Bronchial epithelial cell (primary cell): ENCODE data around the gene SH3GLB1. TPM values are rescaled to one million over a fixed set of nuclear protein-coding genes. Genes with fewer than 3 reads are reported as not detected.

ENCODE experiments used
- DNase-seq: peaks from one replicate; pipeline ENCODE4 v3.0.0-alpha.2; 2010; ENCODE audit warnings: low read depth
- FAIRE-seq: peaks from 2 replicates; lab custom pipeline; 2011; peaks lifted over from hg19 to GRCh38; lab: Jason Lieb, UNC
- H3K27me3 ChIP-seq: 2 replicates; pipeline ENCODE4 v1.5.1; 2011; ENCODE audit warnings: low read length; ENCODE audit not compliant: control insufficient read depth, insufficient read depth
- H3K36me3 ChIP-seq: 2 replicates; pipeline ENCODE4 v1.5.1; 2011; ENCODE audit warnings: low read length; ENCODE audit not compliant: control insufficient read depth, insufficient read depth
- H3K4me3 ChIP-seq: 2 replicates; pipeline ENCODE4 v1.5.1; 2011; ENCODE audit warnings: mild to moderate bottlenecking, low read depth, low read length, control low read depth
- total RNA-seq: library from RNA; depleted of rRNA; stranded (reverse); fragments of >200 nt; gene quantifications from 2 replicates; pipeline ENCODE4 v1.2.1, GENCODE V29; 2014
- TF ChIP-seq, protein P1 (sequence below): IDR thresholded peaks from 2 replicates; pipeline ENCODE4 v1.5.1; 2011; ENCODE audit warnings: mild to moderate bottlenecking, moderate library complexity, low read length, control low read depth, inconsistent platforms; ENCODE audit not compliant: insufficient read depth, severe bottlenecking

The SH3GLB1 gene
- total RNA-seq, 1 donor from 2014 or later = 21.3 TPM

DNA sequence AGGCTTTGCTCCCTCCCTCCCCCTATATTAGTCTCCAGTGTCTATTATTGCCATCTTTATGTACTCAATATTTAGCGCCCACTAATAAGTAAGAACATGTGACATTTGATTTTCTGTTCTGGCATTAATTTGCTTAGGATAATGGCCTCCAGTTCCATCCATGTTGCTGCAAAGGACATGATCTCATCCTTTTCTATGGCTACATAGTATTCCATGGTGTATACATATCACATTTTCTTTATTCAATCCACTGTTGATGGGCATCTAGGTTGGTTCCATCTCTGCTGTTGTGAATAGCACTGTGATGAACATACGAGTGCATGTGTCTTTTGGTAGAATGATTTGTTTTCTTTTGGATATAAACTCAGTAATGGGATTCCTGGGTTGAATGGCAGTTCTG is 61.3 kb downstream of the SH3GLB1 start:
- H3K4me3 ChIP-seq = no peak overlapping the region
- DNase-seq (no peak), FAIRE-seq (no peak)
- H3K27me3 ChIP-seq = no peaks in the 10 kb centered on the region
- TF ChIP-seq, protein P1, sequence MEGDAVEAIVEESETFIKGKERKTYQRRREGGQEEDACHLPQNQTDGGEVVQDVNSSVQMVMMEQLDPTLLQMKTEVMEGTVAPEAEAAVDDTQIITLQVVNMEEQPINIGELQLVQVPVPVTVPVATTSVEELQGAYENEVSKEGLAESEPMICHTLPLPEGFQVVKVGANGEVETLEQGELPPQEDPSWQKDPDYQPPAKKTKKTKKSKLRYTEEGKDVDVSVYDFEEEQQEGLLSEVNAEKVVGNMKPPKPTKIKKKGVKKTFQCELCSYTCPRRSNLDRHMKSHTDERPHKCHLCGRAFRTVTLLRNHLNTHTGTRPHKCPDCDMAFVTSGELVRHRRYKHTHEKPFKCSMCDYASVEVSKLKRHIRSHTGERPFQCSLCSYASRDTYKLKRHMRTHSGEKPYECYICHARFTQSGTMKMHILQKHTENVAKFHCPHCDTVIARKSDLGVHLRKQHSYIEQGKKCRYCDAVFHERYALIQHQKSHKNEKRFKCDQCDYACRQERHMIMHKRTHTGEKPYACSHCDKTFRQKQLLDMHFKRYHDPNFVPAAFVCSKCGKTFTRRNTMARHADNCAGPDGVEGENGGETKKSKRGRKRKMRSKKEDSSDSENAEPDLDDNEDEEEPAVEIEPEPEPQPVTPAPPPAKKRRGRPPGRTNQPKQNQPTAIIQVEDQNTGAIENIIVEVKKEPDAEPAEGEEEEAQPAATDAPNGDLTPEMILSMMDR = no peak
- H3K36me3 ChIP-seq = no peaks in the 10 kb centered on the region

DNA sequence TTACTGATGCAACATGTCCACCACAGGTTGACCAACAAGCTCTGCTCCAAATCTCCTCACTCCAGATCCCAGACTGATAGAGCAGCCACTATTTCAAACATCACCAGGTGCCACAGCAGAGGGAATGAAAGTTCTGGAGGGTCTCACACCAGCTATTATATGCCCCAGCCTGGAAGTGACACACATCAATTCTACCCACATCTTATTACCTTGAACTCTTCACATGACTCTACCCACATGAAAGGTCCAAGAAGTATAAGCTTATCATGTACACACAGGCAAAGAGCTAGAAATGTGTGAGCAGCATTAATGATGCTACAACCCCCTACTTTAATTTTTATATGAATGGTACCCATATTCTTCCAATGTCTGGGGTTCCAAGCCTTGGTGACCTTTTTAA is 64.2 kb downstream of the SH3GLB1 start:
- TF ChIP-seq, protein P1 = no peak
- H3K4me3 ChIP-seq = no peak overlapping the region
- FAIRE-seq (no peak), DNase-seq (no peak)
- H3K36me3 ChIP-seq = no peaks in the 10 kb centered on the region
- H3K27me3 ChIP-seq = no peaks in the 10 kb centered on the region

DNA sequence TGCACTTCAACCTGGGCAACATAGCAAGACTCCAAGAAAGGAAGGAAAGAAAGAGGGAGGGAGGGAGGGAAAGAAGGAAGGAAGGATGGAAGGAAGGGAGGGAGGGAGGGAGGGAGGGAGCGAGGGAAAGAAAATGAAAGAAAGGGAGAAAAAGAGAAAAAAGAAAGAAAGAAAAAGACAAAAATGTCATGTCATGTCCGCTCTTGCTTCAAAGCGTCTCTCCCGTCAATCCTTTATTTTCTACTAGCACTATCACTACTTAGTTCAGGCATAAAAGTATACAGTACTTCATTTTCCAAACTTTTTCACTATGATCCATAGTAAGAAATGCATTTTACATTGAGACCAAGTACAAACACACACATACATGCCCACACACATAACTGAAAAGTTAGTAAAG is 64.7 kb downstream of the SH3GLB1 start:
- no peak for FAIRE-seq

DNA sequence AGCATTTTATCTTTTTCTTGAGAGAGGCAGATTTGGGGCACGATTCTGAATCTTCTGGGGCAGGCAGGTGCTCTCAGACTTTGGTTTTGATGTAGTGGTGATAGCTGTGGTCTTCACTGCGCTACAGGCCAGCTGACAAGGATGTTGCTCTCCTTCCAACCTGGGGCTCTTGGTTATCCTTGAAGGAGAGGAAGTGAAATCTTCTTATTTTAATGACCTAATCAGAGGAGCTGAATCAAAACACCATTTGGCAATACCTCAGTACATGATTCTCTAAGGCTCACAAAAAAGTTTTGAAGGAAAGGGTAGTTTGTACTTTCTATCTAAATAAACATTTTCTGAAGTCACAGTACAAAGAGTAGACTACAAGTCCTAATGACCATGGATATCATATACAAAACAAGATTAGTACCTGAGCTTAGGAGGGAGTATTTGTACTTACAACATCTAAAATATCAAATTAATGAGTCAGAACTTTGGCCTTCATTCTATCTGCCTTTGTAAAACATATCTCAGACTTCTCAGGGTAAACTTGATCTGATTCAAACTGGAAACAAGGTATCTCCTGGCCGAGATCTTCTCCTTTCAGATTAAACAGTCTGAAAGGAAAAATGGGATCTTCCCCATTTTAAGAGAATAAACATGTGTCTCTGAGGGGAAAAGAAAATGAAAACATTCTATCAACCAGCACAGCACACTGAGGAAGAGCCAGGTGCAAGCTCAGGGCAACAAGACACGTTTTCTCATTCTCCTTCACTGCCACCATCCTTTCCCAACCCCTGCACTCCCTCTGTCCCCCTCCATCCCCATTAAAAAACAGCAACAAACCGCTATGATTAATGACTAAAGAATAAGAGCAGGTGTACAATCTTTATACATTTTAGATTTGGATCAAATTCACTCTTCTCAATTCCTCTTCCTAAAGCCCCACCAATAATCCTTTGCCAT is 69.2 kb downstream of the SH3GLB1 start:
- Histone ChIP-seq H3K4me3 (no peak overlapping the region), H3K36me3 (no peaks in the 10 kb centered on the region), H3K27me3 (no peaks in the 10 kb centered on the region)
- FAIRE-seq (no peak), DNase-seq (peak; percentile 86)
- TF ChIP-seq, protein P1 = no peak

More for the DNA sequence above, 64.7 kb downstream of the SH3GLB1 start:
- TF ChIP-seq, protein P1 = no peak
- H3K4me3 ChIP-seq = no peak overlapping the region
- H3K27me3 ChIP-seq = no peaks in the 10 kb centered on the region
- no peak for DNase-seq
- no peaks in the 10 kb centered on the region for H3K36me3 ChIP-seq

DNA sequence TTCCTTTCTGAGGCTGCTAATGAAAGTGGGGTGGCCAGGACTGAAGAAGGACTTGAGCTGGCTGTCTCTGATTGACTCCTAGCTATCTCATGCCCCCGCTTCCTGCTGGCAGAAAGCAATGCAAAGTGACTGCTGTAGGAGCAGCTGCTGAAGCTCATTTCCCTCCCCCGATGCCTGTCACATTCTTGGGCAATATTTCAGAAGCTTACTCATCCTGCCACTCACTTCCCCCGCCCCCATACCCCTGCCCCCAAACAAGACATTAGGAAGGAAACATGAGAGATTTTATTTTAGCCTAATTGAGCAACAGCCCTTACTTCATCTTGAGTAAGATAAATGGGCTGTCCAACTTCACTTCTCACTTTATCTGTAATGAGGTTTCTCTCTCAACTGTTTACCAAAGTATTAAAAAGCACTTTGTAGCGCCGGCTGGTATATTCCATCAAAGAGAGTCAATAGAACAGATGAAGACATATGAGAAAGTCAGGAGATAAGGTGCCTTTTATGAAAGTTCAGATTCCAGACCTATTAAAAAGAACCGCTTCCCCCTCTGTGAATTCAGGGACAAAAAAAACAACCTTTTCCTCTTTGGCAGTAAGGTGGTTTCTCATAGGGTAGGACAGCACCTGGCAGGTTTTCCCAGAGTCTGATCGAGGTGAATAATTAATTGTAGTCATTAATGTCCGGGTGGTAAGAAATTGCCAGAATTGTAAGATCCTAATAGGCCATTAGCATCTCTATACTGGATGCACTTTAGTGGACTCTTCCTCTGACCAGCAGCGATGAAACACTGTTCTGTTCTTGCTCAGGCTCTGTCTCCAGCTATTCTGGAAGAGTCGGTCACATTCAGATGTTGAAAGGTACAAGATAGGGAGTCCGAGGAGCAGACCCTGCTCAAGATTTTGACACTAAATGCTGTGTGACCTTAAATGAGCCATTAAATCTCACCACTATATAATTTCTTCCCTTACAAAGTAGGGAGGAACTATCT is 70.2 kb downstream of the SH3GLB1 start:
- Histone ChIP-seq H3K36me3 (no peaks in the 10 kb centered on the region), H3K27me3 (no peaks in the 10 kb centered on the region), H3K4me3 (no peak overlapping the region)
- DNase-seq (peak; percentile 94), FAIRE-seq (no peak)
- TF ChIP-seq, protein P1 = no peak
